ENCODE results near the gene RREB1. TPM values are rescaled to one million over a fixed set of nuclear protein-coding genes. Genes with fewer than 3 reads are reported as not detected.

Gene RREB1
- total RNA-seq, 1 experiment from 2014 or later: 35.8 TPM

- Histone ChIP-seq H3T11ph (ENCODE audit: low read length) (no peak overlapping the region), H2BK120ac (ENCODE audit: low read depth, low read length, poor library complexity, severe bottlenecking) (no peak overlapping the region), H3K4me1 (ENCODE audit: insufficient read depth, low read length) (no peaks in the 10 kb centered on the region; the same call in 1 of the 2 replicates), H3K9me3 (ENCODE audit: control insufficient read depth, low read depth, low read length) (no peaks in the 10 kb centered on the region), H3K23ac (ENCODE audit: insufficient read length, low read depth, low read length) (no peak overlapping the region), H3K27ac (ENCODE audit: insufficient read length, low read depth, low read length) (no peak overlapping the region), H3K23me2 (ENCODE audit: insufficient read length, low read depth, low read length, poor library complexity, severe bottlenecking) (no peaks in the 10 kb centered on the region), H2BK20ac (ENCODE audit: low read depth, low read length, poor library complexity, severe bottlenecking) (no peak overlapping the region), H3K27me3 (ENCODE audit: insufficient read depth, low read length) (no peaks in the 10 kb centered on the region), H4K20me1 (ENCODE audit: control insufficient read depth, insufficient read depth, insufficient read length) (no peaks in the 10 kb centered on the region), H3K4me2 (ENCODE audit: insufficient read depth, insufficient read length, low read length) (no peak overlapping the region), H3K18ac (ENCODE audit: insufficient read length, low read depth, low read length) (peak overlapping the region; percentile 37), H4K8ac (replicated peaks; ENCODE audit: insufficient read length, low read depth, low read length) (no peak overlapping the region), H3K79me2 (ENCODE audit: insufficient read depth, low read length) (peaks cover 14% of the 10 kb centered on the region; the same call in 1 of the 2 replicates), H3K79me1 (ENCODE audit: insufficient read depth, low read depth, low read length, poor library complexity, severe bottlenecking) (peaks cover 3% of the 10 kb centered on the region), H3K4ac (ENCODE audit: low read depth, low read length) (no peak overlapping the region), H2BK5ac (ENCODE audit: insufficient read length, low read length) (no peak overlapping the region), H4K5ac (ENCODE audit: insufficient read length, low read depth, low read length) (no peak overlapping the region), H3K14ac (ENCODE audit: insufficient read depth, low read length) (no peak overlapping the region), H3K56ac (ENCODE audit: insufficient read length, low read depth, low read length) (no peak overlapping the region), H2BK15ac (ENCODE audit: low read depth, low read length) (no peak overlapping the region; the same call in 1 of the 2 replicates), H2BK12ac (ENCODE audit: insufficient read length, low read depth, low read length) (no peak overlapping the region), H4K91ac (ENCODE audit: insufficient read length, low read depth, low read length) (no peak overlapping the region), H3K9ac (ENCODE audit: extremely low read depth, insufficient read length, low read length) (peak overlapping the region; percentile 9), H2AFZ (ENCODE audit: low read length) (no peak overlapping the region), H2AK5ac (ENCODE audit: insufficient read length, low read length) (no peak overlapping the region)
- TF ChIP-seq, protein P1, sequence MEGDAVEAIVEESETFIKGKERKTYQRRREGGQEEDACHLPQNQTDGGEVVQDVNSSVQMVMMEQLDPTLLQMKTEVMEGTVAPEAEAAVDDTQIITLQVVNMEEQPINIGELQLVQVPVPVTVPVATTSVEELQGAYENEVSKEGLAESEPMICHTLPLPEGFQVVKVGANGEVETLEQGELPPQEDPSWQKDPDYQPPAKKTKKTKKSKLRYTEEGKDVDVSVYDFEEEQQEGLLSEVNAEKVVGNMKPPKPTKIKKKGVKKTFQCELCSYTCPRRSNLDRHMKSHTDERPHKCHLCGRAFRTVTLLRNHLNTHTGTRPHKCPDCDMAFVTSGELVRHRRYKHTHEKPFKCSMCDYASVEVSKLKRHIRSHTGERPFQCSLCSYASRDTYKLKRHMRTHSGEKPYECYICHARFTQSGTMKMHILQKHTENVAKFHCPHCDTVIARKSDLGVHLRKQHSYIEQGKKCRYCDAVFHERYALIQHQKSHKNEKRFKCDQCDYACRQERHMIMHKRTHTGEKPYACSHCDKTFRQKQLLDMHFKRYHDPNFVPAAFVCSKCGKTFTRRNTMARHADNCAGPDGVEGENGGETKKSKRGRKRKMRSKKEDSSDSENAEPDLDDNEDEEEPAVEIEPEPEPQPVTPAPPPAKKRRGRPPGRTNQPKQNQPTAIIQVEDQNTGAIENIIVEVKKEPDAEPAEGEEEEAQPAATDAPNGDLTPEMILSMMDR (conservative IDR thresholded peaks at IDR 0.05): no peak
- Mint-ChIP-seq H3K36me3 (ENCODE audit: insufficient read depth in 1 of 3, low read depth in 3 of 3) (peaks cover 2 to 14% (median 9%) of the 10 kb centered on the region in 3 experiments; a peak in 5 of 7 replicates), H3K4me1 (peaks cover 19 to 25% of the 10 kb centered on the region in 2 experiments), H3K27me3 (ENCODE audit: low read depth) (no peaks in the 10 kb centered on the region), H3K27ac (peak overlapping the region in 1 of 3 experiments; percentile 68; a peak in 1 of 7 replicates), H3K4me3 (no peak overlapping the region), H3K9me3 (no peaks in the 10 kb centered on the region)
- WGBS (ENCODE audit: extremely low coverage, insufficient read length, low lambda C conversion rate): no CpG with 5 or more reads among the region's 4 CpGs
- DNase-seq: no peak
Measured at GRCh38 chr6:7126754-7127153, 19.0 kb downstream of the RREB1 start.

Measured in H9 (cell line).